HepG2 (cell line): ENCODE results near the gene PGP. TPM values are rescaled to one million over a fixed set of nuclear protein-coding genes. Genes with fewer than 3 reads are reported as not detected.
A peak's percentile ranks its signal among the peaks of the same experiment; 100 is the strongest.

Source experiments
- ATAC-seq: fragments of 200-7000 bp; cut with Tn5 transposase; 3 replicates; pipeline ENCODE4 v1.9.1; 2020; ENCODE audit warnings: mild to moderate bottlenecking, moderate library complexity
- BruUV-seq: library from RNA; stranded (reverse); fragments of 400-500 nt; replicated peaks from 2 replicates; lab custom pipeline; 2021; lab: Mats Ljungman, UMichigan
- CTCF ChIA-PET: fragments of 300-600 bp; formaldehyde crosslinking; extraction: SDS; loops from one replicate; lab custom pipeline; 2021; ENCODE audit warnings: low total read pairs, inconsistent platforms, low intra/inter-chr PET ratio; lab: Yijun Ruan, JAX
- POLR2A ChIA-PET: fragments of 350-600 bp; sonication (Branson Sonifier 250); formaldehyde crosslinking; loops from one replicate; lab custom pipeline; 2020; ENCODE audit warnings: antibody characterized with exemption, inconsistent platforms; lab: Yijun Ruan, JAX
- DNase-seq: peaks from one replicate; pipeline ENCODE4 v3.0.0-alpha.2; 2015; ENCODE audit warnings: low spot score
- FAIRE-seq: peaks from 3 replicates; lab custom pipeline; 2011; peaks lifted over from hg19 to GRCh38; lab: Jason Lieb, UNC
- H2AFZ ChIP-seq: one replicate; pipeline ENCODE4 v1.6.1; 2011; ENCODE audit warnings: low read length, inconsistent platforms
- H3K27ac ChIP-seq: fragments of 300-600 bp; 3 replicates; pipeline ENCODE4 v1.8.0; 2011; ENCODE audit warnings: mixed run types, mild to moderate bottlenecking, mixed read lengths, low read length, inconsistent platforms; ENCODE audit not compliant: insufficient read depth; ENCODE audit errors: extremely low read length
- H3K27me3 ChIP-seq, 2 experiments: fragments of 200-600 bp in 1 of 2; 2 replicates in 1 of 2; 3 replicates in 1 of 2; pipeline versions ENCODE4 v1.6.0 to v1.8.0; 2011; ENCODE audit warnings: low read length in 2 of 2, mild to moderate bottlenecking in 2 of 2, moderate library complexity in 2 of 2, inconsistent platforms in 1 of 2; ENCODE audit not compliant: insufficient read depth in 2 of 2, control insufficient read depth in 1 of 2
- H3K36me3 ChIP-seq, 2 experiments: fragments of 200-600 bp in 1 of 2; replicated peaks in 1 of 2; 2 replicates in 1 of 2; 3 replicates in 1 of 2; pipeline versions ENCODE4 v1.5.1 to v1.8.0; 2011; ENCODE audit warnings: low read length in 2 of 2, inconsistent platforms in 1 of 2; ENCODE audit not compliant: insufficient read depth in 2 of 2, control insufficient read depth in 1 of 2
- H3K4me1 ChIP-seq: 2 replicates; pipeline ENCODE4 v1.5.1; 2012; ENCODE audit warnings: low read length, inconsistent platforms; ENCODE audit not compliant: insufficient read depth
- H3K4me2 ChIP-seq: 2 replicates; pipeline ENCODE4 v1.6.0; 2011; ENCODE audit warnings: low read depth, low read length, inconsistent platforms
- H3K4me3 ChIP-seq, 3 experiments: fragments of 200-600 bp in 1 of 3; sonication (generic), shearing (Covaris generic) in 1 of 3; replicated peaks in 1 of 3; 2 replicates each; pipeline ENCODE4 v1.5.1; 2011 to 2016; ENCODE audit warnings: low read length in 3 of 3, inconsistent platforms in 2 of 3, low read depth in 2 of 3, mild to moderate bottlenecking in 2 of 3, control low read depth in 1 of 3, mixed read lengths in 1 of 3; ENCODE audit not compliant: insufficient read depth in 1 of 3
- H3K79me2 ChIP-seq: one replicate; pipeline ENCODE4 v1.6.1; 2011; ENCODE audit warnings: low read length, inconsistent platforms; ENCODE audit not compliant: insufficient read depth
- H3K9ac ChIP-seq: 2 replicates; pipeline ENCODE4 v1.6.0; 2011; ENCODE audit warnings: mild to moderate bottlenecking, low read depth, low read length, inconsistent platforms; ENCODE audit not compliant: insufficient read depth
- H3K9me3 ChIP-seq: 2 replicates; pipeline ENCODE4 v1.5.1; 2012; ENCODE audit warnings: mild to moderate bottlenecking, low read length
- H4K20me1 ChIP-seq: 2 replicates; pipeline ENCODE4 v1.6.0; 2011; ENCODE audit warnings: inconsistent platforms, mild to moderate bottlenecking, low read length, moderate library complexity; ENCODE audit not compliant: insufficient read depth
- ADNP ChIP-seq: sonication (generic); formaldehyde crosslinking; IDR thresholded peaks from 2 replicates; pipeline ENCODE4 v1.4.0; 2020; ENCODE audit warnings: missing genetic modification reagents
- AKAP8 ChIP-seq: sonication (generic); formaldehyde crosslinking; IDR thresholded peaks from 2 replicates; pipeline ENCODE4 v1.5.1; 2020; ENCODE audit warnings: mild to moderate bottlenecking, missing genetic modification reagents
- CCDC6 ChIP-seq: sonication (generic); formaldehyde crosslinking; IDR thresholded peaks from 2 replicates; pipeline ENCODE4 v1.8.1; 2022; ENCODE audit warnings: mild to moderate bottlenecking, missing genetic modification reagents, moderate library complexity
- HDAC2 ChIP-seq: sonication (generic); formaldehyde crosslinking; IDR thresholded peaks from 2 replicates; pipeline ENCODE4 v1.4.0; 2020; ENCODE audit warnings: missing genetic modification reagents
- SP1 ChIP-seq, 2 experiments: fragments of 450-650 bp in 1 of 2; sonication (generic) in 1 of 2; formaldehyde crosslinking in 1 of 2; IDR thresholded peaks; 2 replicates each; pipeline versions ENCODE4 v1.4.0 to v1.6.1; 2016 to 2020; ENCODE audit warnings: missing genetic modification reagents in 1 of 2
- TGIF2 ChIP-seq: IDR thresholded peaks from 2 replicates; pipeline ENCODE4 v1.6.1; 2016; ENCODE audit warnings: control low read depth, missing compliant biosample characterization
- TSC22D2 ChIP-seq: sonication (generic); formaldehyde crosslinking; IDR thresholded peaks from 2 replicates; pipeline ENCODE4 v1.5.1; 2020; ENCODE audit warnings: missing genetic modification reagents, mild to moderate bottlenecking, borderline replicate concordance
- YEATS4 ChIP-seq: sonication (generic); formaldehyde crosslinking; IDR thresholded peaks from 2 replicates; pipeline ENCODE4 v1.4.0; 2020; ENCODE audit warnings: missing genetic modification reagents, borderline replicate concordance
- ZBTB1 ChIP-seq: sonication (generic); formaldehyde crosslinking; IDR thresholded peaks from 2 replicates; pipeline ENCODE4 v1.4.0; 2020; ENCODE audit warnings: missing genetic modification reagents, borderline replicate concordance
- ZNF17 ChIP-seq: sonication (generic); formaldehyde crosslinking; IDR thresholded peaks from 2 replicates; pipeline ENCODE4 v1.5.0; 2020; ENCODE audit warnings: mild to moderate bottlenecking, missing genetic modification reagents
- ZNF20 ChIP-seq: sonication (generic); formaldehyde crosslinking; IDR thresholded peaks from 2 replicates; pipeline ENCODE4 v1.4.0; 2020; ENCODE audit warnings: mild to moderate bottlenecking, moderate library complexity, missing genetic modification reagents
- ZNF205 ChIP-seq: IDR thresholded peaks from 2 replicates; pipeline ENCODE4 v1.6.1; 2018; ENCODE audit warnings: missing biosample characterization, missing genetic modification reagents
- ZNF225 ChIP-seq: sonication (generic); formaldehyde crosslinking; IDR thresholded peaks from 2 replicates; pipeline ENCODE4 v1.4.0; 2020; ENCODE audit warnings: mild to moderate bottlenecking, missing genetic modification reagents
- ZNF317 ChIP-seq: sonication (generic); formaldehyde crosslinking; IDR thresholded peaks from 2 replicates; pipeline ENCODE4 v1.5.0; 2020; ENCODE audit warnings: mild to moderate bottlenecking, missing genetic modification reagents
- ZNF484 ChIP-seq: sonication (generic); formaldehyde crosslinking; IDR thresholded peaks from 2 replicates; pipeline ENCODE4 v1.5.1; 2020; ENCODE audit warnings: mild to moderate bottlenecking, low read depth, missing genetic modification reagents, borderline replicate concordance
- ZNF629 ChIP-seq: sonication (generic); formaldehyde crosslinking; conservative IDR thresholded peaks from 2 replicates; pipeline ENCODE4 v1.5.0; 2020; ENCODE audit warnings: missing genetic modification reagents
- WGBS: methylation state at CpG from one replicate; pipeline ENCODE4 v1.1.6; 2017; ENCODE audit warnings: low lambda C conversion rate; 5-methylcytosine and 5-hydroxymethylcytosine counted together
- in situ Hi-C: cut with HindIII; loops from 2 replicates; pipeline ENCODE4 v1.10.0; 2017; ENCODE audit warnings: low pct_unique_long_range_greater_than_20kb; ENCODE audit not compliant: extremely low pct_ligation_motif_present
- intact Hi-C: fragments of 100-400 bp; cut with micrococcal nuclease; formaldehyde crosslinking; loops from one replicate; pipeline ENCODE4 v1.10.0; 2022; ENCODE audit not compliant: unreplicated experiment
- polyA plus RNA-seq, 8 experiments: library from polyadenylated mRNA; depleted of rRNA in 3 of 8; stranded (reverse) in 7 of 8; unstranded in 1 of 8; fragments of >200 nt; fragmentation: Illumina TruSeq in 4 of 8; extraction: Trizol in 4 of 8; gene quantifications; 2 replicates each; pipeline versions ENCODE4 v1.2.1 to v1.2.3, GENCODE V29; 2011 to 2016; ENCODE audit warnings: low read depth in 4 of 8, missing spikeins in 1 of 8, mixed read lengths in 1 of 8; ENCODE audit not compliant: insufficient read depth in 1 of 8
- total RNA-seq, 5 experiments: library from RNA; depleted of rRNA; stranded (reverse); fragments of >200 nt; fragmentation: Illumina TruSeq; extraction: Trizol; gene quantifications; 2 replicates each; pipeline ENCODE4 v1.2.3, GENCODE V29; 2016; ENCODE audit warnings: low read depth in 1 of 5
- TF ChIP-seq, protein P1 (sequence below): sonication (generic); formaldehyde crosslinking; IDR thresholded peaks from 2 replicates; pipeline ENCODE4 v1.5.0; 2020; ENCODE audit warnings: missing genetic modification reagents
- TF ChIP-seq, protein P2 (sequence below): sonication (generic); formaldehyde crosslinking; IDR thresholded peaks from 2 replicates; pipeline ENCODE4 v1.4.0; 2020; ENCODE audit warnings: mild to moderate bottlenecking, missing genetic modification reagents

Gene PGP
- total and polyA plus RNA-seq, 2 of the 13 experiments (the other 11 are each of a cell fraction or from before 2014, with no cell fraction given) = 7.3 to 18.3 TPM

DNA sequence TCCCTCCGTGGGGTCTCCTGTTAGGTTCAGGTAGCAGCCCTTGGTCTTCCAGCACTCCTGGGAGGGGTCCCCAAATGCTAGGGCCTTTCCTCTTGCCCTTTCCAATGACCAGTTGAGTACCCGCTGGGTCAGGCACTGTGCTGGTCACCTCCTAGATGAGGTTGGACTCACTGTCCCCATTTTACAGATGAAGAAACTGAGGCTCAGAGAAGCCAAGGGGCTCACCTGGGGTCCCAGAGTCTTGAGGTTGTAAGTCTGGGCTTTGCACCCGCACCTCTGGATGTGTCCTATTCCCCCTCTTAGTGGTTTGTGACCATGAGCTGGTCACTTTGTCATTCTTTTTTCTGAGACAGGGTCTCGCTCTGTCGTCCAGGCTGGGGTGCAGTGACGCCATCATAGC is 16.9 kb downstream of the PGP start:
- FAIRE-seq = no peak
- peaks cover 2 to 39% of the 10 kb centered on the region in 2 experiments; a peak in 3 of 5 replicates for H3K27me3 ChIP-seq
- no peak overlapping the region for H3K9ac ChIP-seq
- H4K20me1 ChIP-seq = no peaks in the 10 kb centered on the region
- H3K36me3 ChIP-seq = no peaks in the 10 kb centered on the region
- in situ Hi-C loops = no loop called here
- H3K79me2 ChIP-seq = no peaks in the 10 kb centered on the region
- no peak overlapping the region for H3K4me3 ChIP-seq
- DNase-seq = no peak
- no peak overlapping the region for H2AFZ ChIP-seq
- CTCF ChIA-PET = no interaction called here
- no peak overlapping the region for H3K27ac ChIP-seq
- peaks cover 48% of the 10 kb centered on the region for H3K4me1 ChIP-seq
- H3K4me2 ChIP-seq = no peak overlapping the region
- TF ChIP-seq HDAC2 (CRISPR knock-in tag) = no peak
- peak; percentile 91 for TF ChIP-seq ZNF629
- POLR2A ChIA-PET = interaction anchor here (1.8 kb wide), 1 partner anchor 54 kb away, joined by 5 read pairs; the partner anchor contains the start of gene ECI1
- WGBS = 79% methylated on average over 5 of the region's 6 CpGs
- intact Hi-C loops = loop anchor here (5.0 kb wide), 2 partner anchors 35 to 55 kb away; partner anchors contain the start of gene ECI1
- no TSS peak for BruUV-seq
- H3K9me3 ChIP-seq = no peaks in the 10 kb centered on the region
- no peak for ATAC-seq

DNA sequence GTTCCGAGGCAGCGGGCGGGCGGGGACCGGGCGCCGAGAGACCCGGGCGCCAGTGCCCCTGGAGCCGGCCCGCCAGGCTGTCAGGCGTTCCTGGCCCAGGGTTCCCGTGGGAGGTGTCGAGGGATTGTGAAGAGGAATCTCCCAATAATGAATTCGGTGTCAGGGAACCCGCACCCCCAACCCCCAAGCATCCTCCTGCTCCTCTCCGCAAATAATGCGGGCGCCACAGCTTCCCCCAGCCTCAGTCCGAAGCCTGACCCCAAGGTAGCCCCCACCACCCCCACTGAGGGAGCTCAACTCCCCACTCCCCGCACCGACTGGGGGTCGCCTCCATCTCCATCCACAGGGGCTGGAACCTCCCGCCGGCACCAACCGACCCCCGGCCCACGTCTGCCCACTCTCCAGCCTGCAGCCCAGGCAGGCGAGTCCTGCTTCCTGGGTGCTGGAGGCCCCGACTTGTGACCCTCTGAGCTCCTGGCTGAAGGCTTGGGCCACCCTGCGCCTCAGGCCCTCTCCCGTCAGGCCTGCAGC is 17.6 kb downstream of the PGP start:
- no peak overlapping the region for H2AFZ ChIP-seq
- H3K36me3 ChIP-seq = no peaks in the 10 kb centered on the region
- CTCF ChIA-PET = no interaction called here
- ATAC-seq (no peak), FAIRE-seq (no peak), DNase-seq (no peak)
- H3K27me3 ChIP-seq = peaks cover 2 to 39% of the 10 kb centered on the region in 2 experiments; a peak in 3 of 5 replicates
- 70% methylated on average over 11 of the region's 32 CpGs for WGBS
- in situ Hi-C loops = no loop called here
- no peaks in the 10 kb centered on the region for H3K9me3 ChIP-seq
- 0 out of 2 replicates have a peak overlapping the region, but pooled peaks have one; percentile 15 for H3K9ac ChIP-seq
- TF ChIP-seq ZNF205 (CRISPR knock-in tag) (no peak), AKAP8 (CRISPR knock-in tag) (no peak), ZNF20 (CRISPR knock-in tag) (no peak), ZNF17 (CRISPR knock-in tag) (no peak), CCDC6 (CRISPR knock-in tag) (no peak), ZNF484 (CRISPR knock-in tag) (no peak), SP1 (IDR thresholded peaks at IDR 0.05) (no peak), SP1 (CRISPR knock-in tag; IDR thresholded peaks at IDR 0.05) (no peak), YEATS4 (CRISPR knock-in tag) (no peak), ZNF317 (CRISPR knock-in tag) (no peak), ADNP (no peak), TGIF2 (CRISPR knock-in tag) (no peak), TSC22D2 (CRISPR knock-in tag) (no peak), ZBTB1 (CRISPR knock-in tag) (no peak), ZNF225 (CRISPR knock-in tag) (no peak)
- TF ChIP-seq, protein P1, sequence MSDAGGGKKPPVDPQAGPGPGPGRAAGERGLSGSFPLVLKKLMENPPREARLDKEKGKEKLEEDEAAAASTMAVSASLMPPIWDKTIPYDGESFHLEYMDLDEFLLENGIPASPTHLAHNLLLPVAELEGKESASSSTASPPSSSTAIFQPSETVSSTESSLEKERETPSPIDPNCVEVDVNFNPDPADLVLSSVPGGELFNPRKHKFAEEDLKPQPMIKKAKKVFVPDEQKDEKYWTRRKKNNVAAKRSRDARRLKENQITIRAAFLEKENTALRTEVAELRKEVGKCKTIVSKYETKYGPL (CRISPR knock-in tag) = no peak
- TF ChIP-seq, protein P2, sequence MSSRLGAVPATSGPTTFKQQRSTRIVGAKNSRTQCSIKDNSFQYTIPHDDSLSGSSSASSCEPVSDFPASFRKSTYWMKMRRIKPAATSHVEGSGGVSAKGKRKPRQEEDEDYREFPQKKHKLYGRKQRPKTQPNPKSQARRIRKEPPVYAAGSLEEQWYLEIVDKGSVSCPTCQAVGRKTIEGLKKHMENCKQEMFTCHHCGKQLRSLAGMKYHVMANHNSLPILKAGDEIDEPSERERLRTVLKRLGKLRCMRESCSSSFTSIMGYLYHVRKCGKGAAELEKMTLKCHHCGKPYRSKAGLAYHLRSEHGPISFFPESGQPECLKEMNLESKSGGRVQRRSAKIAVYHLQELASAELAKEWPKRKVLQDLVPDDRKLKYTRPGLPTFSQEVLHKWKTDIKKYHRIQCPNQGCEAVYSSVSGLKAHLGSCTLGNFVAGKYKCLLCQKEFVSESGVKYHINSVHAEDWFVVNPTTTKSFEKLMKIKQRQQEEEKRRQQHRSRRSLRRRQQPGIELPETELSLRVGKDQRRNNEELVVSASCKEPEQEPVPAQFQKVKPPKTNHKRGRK (CRISPR knock-in tag) = no peak
- POLR2A ChIA-PET = interaction anchor here (1.8 kb wide), 1 partner anchor 54 kb away, joined by 5 read pairs; the partner anchor contains the start of gene ECI1
- peaks cover 48% of the 10 kb centered on the region for H3K4me1 ChIP-seq
- peak overlapping the region in 2 of 3 experiments; percentile 17 to 55; a peak in 2 of 6 replicates for H3K4me3 ChIP-seq
- intact Hi-C loops = loop anchor here (5.0 kb wide), 2 partner anchors 35 to 55 kb away; partner anchors contain the start of gene ECI1
- no TSS peak for BruUV-seq
- no peaks in the 10 kb centered on the region for H3K79me2 ChIP-seq
- no peaks in the 10 kb centered on the region for H4K20me1 ChIP-seq
- peak overlapping the region; percentile 49 for H3K4me2 ChIP-seq
- no peak overlapping the region for H3K27ac ChIP-seq
